Suprapubic skin (tissue), 4 donors: ENCODE measurements around the gene DGKZ.

ENCODE experiments used
- POLR2A ChIP-seq, 2 donors: fragments of 450-650 bp; IDR thresholded peaks; one replicate each; pipeline ENCODE4 v1.6.1; 2017; ENCODE audit warnings: antibody characterized with exemption in 2 of 2, mild to moderate bottlenecking in 2 of 2, moderate library complexity in 2 of 2
- POLR2AphosphoS5 ChIP-seq, 3 donors: sonication (generic); formaldehyde crosslinking; IDR thresholded peaks; one replicate each; pipeline ENCODE4 v1.6.1; 2017; ENCODE audit warnings: antibody characterized with exemption in 3 of 3
- TF ChIP-seq, protein P1 (sequence below), 2 donors: fragments of 200-600 bp in 1 of 2; fragments of 450-650 bp in 1 of 2; sonication (generic) in 1 of 2; IDR thresholded peaks; one replicate each; pipeline ENCODE4 v1.5.1; 2016 to 2019; ENCODE audit warnings: antibody characterized with exemption in 2 of 2, mild to moderate bottlenecking in 1 of 2, moderate library complexity in 1 of 2

GRCh38 chr11:46302866-46303265 is 44.4 kb upstream of the DGKZ start:
- TF ChIP-seq, protein P1, sequence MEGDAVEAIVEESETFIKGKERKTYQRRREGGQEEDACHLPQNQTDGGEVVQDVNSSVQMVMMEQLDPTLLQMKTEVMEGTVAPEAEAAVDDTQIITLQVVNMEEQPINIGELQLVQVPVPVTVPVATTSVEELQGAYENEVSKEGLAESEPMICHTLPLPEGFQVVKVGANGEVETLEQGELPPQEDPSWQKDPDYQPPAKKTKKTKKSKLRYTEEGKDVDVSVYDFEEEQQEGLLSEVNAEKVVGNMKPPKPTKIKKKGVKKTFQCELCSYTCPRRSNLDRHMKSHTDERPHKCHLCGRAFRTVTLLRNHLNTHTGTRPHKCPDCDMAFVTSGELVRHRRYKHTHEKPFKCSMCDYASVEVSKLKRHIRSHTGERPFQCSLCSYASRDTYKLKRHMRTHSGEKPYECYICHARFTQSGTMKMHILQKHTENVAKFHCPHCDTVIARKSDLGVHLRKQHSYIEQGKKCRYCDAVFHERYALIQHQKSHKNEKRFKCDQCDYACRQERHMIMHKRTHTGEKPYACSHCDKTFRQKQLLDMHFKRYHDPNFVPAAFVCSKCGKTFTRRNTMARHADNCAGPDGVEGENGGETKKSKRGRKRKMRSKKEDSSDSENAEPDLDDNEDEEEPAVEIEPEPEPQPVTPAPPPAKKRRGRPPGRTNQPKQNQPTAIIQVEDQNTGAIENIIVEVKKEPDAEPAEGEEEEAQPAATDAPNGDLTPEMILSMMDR (IDR thresholded peaks at IDR 0.05): no peak
- no peak for TF ChIP-seq POLR2AphosphoS5 (IDR thresholded peaks at IDR 0.05)
- no peak for TF ChIP-seq POLR2A (IDR thresholded peaks at IDR 0.05)
